ENCODE data around the gene METRN.

- TF ChIP-seq CTCF (IDR thresholded peaks at IDR 0.05) (no peak), POLR2AphosphoS5 (IDR thresholded peaks at IDR 0.05) (no peak), POLR2A (IDR thresholded peaks at IDR 0.05) (no peak)
Measured at GRCh38 chr16:749010-749409, 34.1 kb downstream of the METRN start.

All from prostate gland (tissue), 2 donors.